ENCODE data around the gene LRCH2. TPM values are rescaled to one million over a fixed set of nuclear protein-coding genes. Genes with fewer than 3 reads are reported as not detected.

Gene LRCH2
- total and polyA plus RNA-seq, 8 donors = 0.58 to 21.8 (median 3.0) TPM

GRCh38 chrX:115204040-115204439, 29.9 kb downstream of the LRCH2 start:
- H3K36me3 ChIP-seq = no peaks in the 10 kb centered on the region
- no peak for TF ChIP-seq POLR2A (IDR thresholded peaks at IDR 0.05)
- no peak for TF ChIP-seq CTCF (IDR thresholded peaks at IDR 0.05)
- no peak for TF ChIP-seq POLR2AphosphoS5 (IDR thresholded peaks at IDR 0.05)
- no peak for TF ChIP-seq EP300 (IDR thresholded peaks at IDR 0.05)
- H3K27ac ChIP-seq = no peak overlapping the region
- H3K4me1 ChIP-seq = no peaks in the 10 kb centered on the region
- H3K27me3 ChIP-seq = no peaks in the 10 kb centered on the region
- no peak for DNase-seq
- 77 to 100% (median 88%) methylated on average over 1 of the region's 1 CpG for WGBS, 5 donors
- H3K9me3 ChIP-seq = peaks cover 0 to 26% (median 14%) of the 10 kb centered on the region in 4 donors
- no peak overlapping the region for H3K4me3 ChIP-seq
- intact Hi-C loops (cut with DNase I; ENCODE audit: low total_unique reads) = no loop called here

GRCh38 chrX:115192244-115192700, 41.6 kb downstream of the LRCH2 start:
- H3K4me3 ChIP-seq = no peak overlapping the region
- H3K36me3 ChIP-seq = no peaks in the 10 kb centered on the region
- H3K9me3 ChIP-seq = peaks cover 0 to 16% (median 3%) of the 10 kb centered on the region in 4 donors
- peaks cover 0 to 4% (median 0%) of the 10 kb centered on the region in 4 donors for H3K4me1 ChIP-seq
- no peak overlapping the region for H3K27ac ChIP-seq
- peaks cover 0 to 8% (median 0%) of the 10 kb centered on the region in 3 donors for H3K27me3 ChIP-seq
- intact Hi-C loops (cut with DNase I; ENCODE audit: low total_unique reads) = no loop called here
- TF ChIP-seq CTCF (IDR thresholded peaks at IDR 0.05) (no peak), POLR2A (IDR thresholded peaks at IDR 0.05) (no peak), POLR2AphosphoS5 (IDR thresholded peaks at IDR 0.05) (no peak), EP300 (IDR thresholded peaks at IDR 0.05) (no peak)
- 91 to 95% (median 93%) methylated on average over 13 to 35 of the region's 35 CpGs for whole genome bisulfite sequencing, 5 donors
- DNase-seq = no peak

GRCh38 chrX:115191490-115192243, 42.2 kb downstream of the LRCH2 start:
- Histone ChIP-seq H3K4me1 (peaks cover 0 to 4% (median 0%) of the 10 kb centered on the region in 4 donors), H3K36me3 (no peaks in the 10 kb centered on the region), H3K4me3 (no peak overlapping the region), H3K27ac (no peak overlapping the region), H3K27me3 (peaks cover 0 to 6% (median 0%) of the 10 kb centered on the region in 3 donors), H3K9me3 (peaks cover 0 to 16% (median 3%) of the 10 kb centered on the region in 4 donors)
- intact Hi-C loops (cut with DNase I; ENCODE audit: low total_unique reads) = no loop called here
- no peak for DNase-seq
- WGBS, 5 donors = 91 to 97% (median 94%) methylated on average over 40 to 63 of the region's 64 CpGs
- TF ChIP-seq POLR2A (IDR thresholded peaks at IDR 0.05) = no peak
- TF ChIP-seq POLR2AphosphoS5 (IDR thresholded peaks at IDR 0.05) = no peak
- TF ChIP-seq CTCF (IDR thresholded peaks at IDR 0.05) = no peak
- TF ChIP-seq EP300 (IDR thresholded peaks at IDR 0.05) = no peak

GRCh38 chrX:115190636-115191489, 43.0 kb downstream of the LRCH2 start:
- WGBS, 5 donors = 91 to 98% (median 96%) methylated on average over 29 to 64 of the region's 64 CpGs
- H3K9me3 ChIP-seq = peaks cover 0 to 16% (median 3%) of the 10 kb centered on the region in 4 donors

More at GRCh38 chrX:115190636-115191489, 43.0 kb downstream of the LRCH2 start:
- Histone ChIP-seq H3K36me3 (no peaks in the 10 kb centered on the region), H3K4me1 (peaks cover 0 to 3% (median 0%) of the 10 kb centered on the region in 4 donors), H3K27me3 (no peaks in the 10 kb centered on the region), H3K27ac (no peak overlapping the region), H3K4me3 (no peak overlapping the region)
- TF ChIP-seq EP300 (IDR thresholded peaks at IDR 0.05) (no peak), POLR2AphosphoS5 (IDR thresholded peaks at IDR 0.05) (no peak), POLR2A (IDR thresholded peaks at IDR 0.05) (no peak), CTCF (IDR thresholded peaks at IDR 0.05) (no peak)
- no peak for DNase-seq
- intact Hi-C loops (cut with DNase I; ENCODE audit: low total_unique reads) = no loop called here

All from stomach (tissue), 9 donors.